H9 (cell line): ENCODE measurements around the gene NEUROD6. TPM values are rescaled to one million over a fixed set of nuclear protein-coding genes. Genes with fewer than 3 reads are reported as not detected.

Experiments used
- DNase-seq: peaks from one replicate; pipeline ENCODE4 v3.0.0-alpha.2; 2017
- H2AFZ ChIP-seq: one replicate; pipeline ENCODE4 v1.6.1; 2013; ENCODE audit warnings: mild to moderate bottlenecking, low read length, control low read depth, moderate library complexity
- H2AK5ac ChIP-seq: 2 replicates; pipeline ENCODE4 v1.6.1; 2013; ENCODE audit warnings: low read length, control low read depth, mixed read lengths; ENCODE audit not compliant: insufficient read length
- H2BK120ac ChIP-seq: one replicate; pipeline ENCODE4 v1.6.1; 2013; ENCODE audit warnings: low read depth, mild to moderate bottlenecking, low read length, control low read depth, inconsistent platforms; ENCODE audit not compliant: poor library complexity, severe bottlenecking
- H2BK12ac ChIP-seq: 2 replicates; pipeline ENCODE4 v1.6.1; 2013; ENCODE audit warnings: low read length, control low read depth, mixed read lengths, low read depth; ENCODE audit not compliant: insufficient read length
- H2BK15ac ChIP-seq: 2 replicates; pipeline ENCODE4 v1.6.1; 2013; ENCODE audit warnings: low read depth, low read length, control low read depth
- H2BK20ac ChIP-seq: one replicate; pipeline ENCODE4 v1.6.1; 2013; ENCODE audit warnings: low read depth, mild to moderate bottlenecking, low read length, control low read depth, inconsistent platforms; ENCODE audit not compliant: poor library complexity, severe bottlenecking
- H2BK5ac ChIP-seq: 2 replicates; pipeline ENCODE4 v1.6.1; 2013; ENCODE audit warnings: low read length, control low read depth, mixed read lengths; ENCODE audit not compliant: insufficient read length
- H3K14ac ChIP-seq: 2 replicates; pipeline ENCODE4 v1.6.1; 2013; ENCODE audit warnings: low read length, control low read depth; ENCODE audit not compliant: insufficient read depth
- H3K18ac ChIP-seq: 2 replicates; pipeline ENCODE4 v1.6.1; 2013; ENCODE audit warnings: low read depth, mild to moderate bottlenecking, mixed read lengths, low read length, control low read depth; ENCODE audit not compliant: insufficient read length
- H3K23ac ChIP-seq: 2 replicates; pipeline ENCODE4 v1.6.1; 2013; ENCODE audit warnings: low read length, control low read depth, mixed read lengths, low read depth; ENCODE audit not compliant: insufficient read length
- H3K23me2 ChIP-seq: 2 replicates; pipeline ENCODE4 v1.6.1; 2013; ENCODE audit warnings: low read depth, mild to moderate bottlenecking, mixed read lengths, low read length, control low read depth; ENCODE audit not compliant: insufficient read length, poor library complexity, severe bottlenecking
- H3K27ac ChIP-seq: 2 replicates; pipeline ENCODE4 v1.5.1; 2013; ENCODE audit warnings: low read length, control low read depth, mixed read lengths, low read depth; ENCODE audit not compliant: insufficient read length
- H3K27me3 ChIP-seq: 2 replicates; pipeline ENCODE4 v1.6.1; 2013; ENCODE audit warnings: low read length, control low read depth, inconsistent platforms; ENCODE audit not compliant: insufficient read depth
- H3K4ac ChIP-seq: 2 replicates; pipeline ENCODE4 v1.6.1; 2013; ENCODE audit warnings: low read depth, mild to moderate bottlenecking, control low read depth, inconsistent platforms, low read length, moderate library complexity
- H3K4me1 ChIP-seq: 2 replicates; pipeline ENCODE4 v1.6.1; 2013; ENCODE audit warnings: low read length, control low read depth, inconsistent platforms; ENCODE audit not compliant: insufficient read depth
- H3K4me2 ChIP-seq: 2 replicates; pipeline ENCODE4 v1.6.1; 2013; ENCODE audit warnings: low read length, control low read depth, mixed read lengths; ENCODE audit not compliant: insufficient read length, insufficient read depth
- H3K56ac ChIP-seq: 2 replicates; pipeline ENCODE4 v1.6.1; 2013; ENCODE audit warnings: low read depth, mild to moderate bottlenecking, mixed read lengths, low read length, control low read depth; ENCODE audit not compliant: insufficient read length
- H3K79me1 ChIP-seq: 2 replicates; pipeline ENCODE4 v1.6.1; 2013; ENCODE audit warnings: low read depth, mild to moderate bottlenecking, moderate library complexity, low read length, control low read depth, inconsistent platforms; ENCODE audit not compliant: insufficient read depth, poor library complexity, severe bottlenecking
- H3K79me2 ChIP-seq: 2 replicates; pipeline ENCODE4 v1.6.1; 2013; ENCODE audit warnings: low read length, control low read depth, inconsistent platforms; ENCODE audit not compliant: insufficient read depth
- H3K9ac ChIP-seq: 2 replicates; pipeline ENCODE4 v1.6.1; 2013; ENCODE audit warnings: low read length, control low read depth, mixed read lengths; ENCODE audit not compliant: insufficient read length; ENCODE audit errors: extremely low read depth
- H3K9me3 ChIP-seq: one replicate; pipeline ENCODE4 v1.6.1; 2013; ENCODE audit warnings: low read depth, low read length, inconsistent platforms; ENCODE audit not compliant: control insufficient read depth
- H3T11ph ChIP-seq: one replicate; pipeline ENCODE4 v1.6.1; 2013; ENCODE audit warnings: mild to moderate bottlenecking, low read length, control low read depth, inconsistent platforms
- H4K20me1 ChIP-seq: one replicate; pipeline ENCODE4 v1.6.1; 2013; ENCODE audit not compliant: control insufficient read depth, insufficient read length, insufficient read depth
- H4K5ac ChIP-seq: 2 replicates; pipeline ENCODE4 v1.6.1; 2013; ENCODE audit warnings: low read depth, mild to moderate bottlenecking, mixed read lengths, low read length, control low read depth; ENCODE audit not compliant: insufficient read length
- H4K8ac ChIP-seq: replicated peaks from 2 replicates; pipeline ENCODE4 v1.6.1; 2013; ENCODE audit warnings: low read length, control low read depth, mixed read lengths, low read depth; ENCODE audit not compliant: insufficient read length
- H4K91ac ChIP-seq: 2 replicates; pipeline ENCODE4 v1.6.1; 2013; ENCODE audit warnings: low read depth, mild to moderate bottlenecking, moderate library complexity, mixed read lengths, low read length, control low read depth; ENCODE audit not compliant: insufficient read length
- H3K27ac Mint-ChIP-seq, 3 experiments: 2 replicates in 2 of 3; 3 replicates in 1 of 3; pipeline ENCODE4 v1.8.0; 2020 to 2021; ENCODE audit warnings: mixed read lengths in 3 of 3, mild to moderate bottlenecking in 1 of 3, moderate library complexity in 1 of 3
- H3K27me3 Mint-ChIP-seq: 2 replicates; pipeline ENCODE4 v1.8.0; 2021; ENCODE audit warnings: low read depth, mild to moderate bottlenecking, moderate library complexity, mixed read lengths
- H3K36me3 Mint-ChIP-seq, 3 experiments: 2 replicates in 2 of 3; 3 replicates in 1 of 3; pipeline ENCODE4 v1.8.0; 2020 to 2021; ENCODE audit warnings: low read depth in 3 of 3, mixed read lengths in 3 of 3; ENCODE audit not compliant: insufficient read depth in 1 of 3
- H3K4me1 Mint-ChIP-seq, 2 experiments: 2 replicates each; pipeline ENCODE4 v1.8.0; 2020; ENCODE audit warnings: mixed read lengths in 2 of 2
- H3K4me3 Mint-ChIP-seq, 2 experiments: 2 replicates in 1 of 2; 3 replicates in 1 of 2; pipeline ENCODE4 v1.8.0; 2020 to 2021; ENCODE audit warnings: mild to moderate bottlenecking in 2 of 2, mixed read lengths in 2 of 2, moderate library complexity in 1 of 2
- H3K9me3 Mint-ChIP-seq, 2 experiments: 2 replicates in 1 of 2; 3 replicates in 1 of 2; pipeline ENCODE4 v1.8.0; 2020; ENCODE audit warnings: mild to moderate bottlenecking in 2 of 2, mixed read lengths in 2 of 2, moderate library complexity in 1 of 2
- CTCF ChIP-seq: fragments of 200-600 bp; sonication (generic); conservative IDR thresholded peaks from 3 replicates; pipeline ENCODE4 v1.8.0; 2021; ENCODE audit warnings: antibody characterized with exemption, mild to moderate bottlenecking
- WGBS: extraction: QIAGEN DNeasy Blood & Tissue Kit; methylation state at CpG from one replicate; pipeline ENCODE4 v1.1.7; 2013; ENCODE audit warnings: missing lambda C conversion rate, low lambda C conversion rate, mixed read lengths; ENCODE audit not compliant: insufficient read length; ENCODE audit errors: extremely low coverage; 5-methylcytosine and 5-hydroxymethylcytosine counted together
- total RNA-seq: library from RNA; stranded (reverse); gene quantifications from 2 replicates; pipeline ENCODE4 v1.2.1, GENCODE V29; 2021

The NEUROD6 gene
- total RNA-seq, 1 experiment from 2014 or later = not detected

- H4K8ac ChIP-seq = no peak overlapping the region
- no peak overlapping the region for H4K91ac ChIP-seq
- H2BK15ac ChIP-seq = no peak overlapping the region
- no CpG with 5 or more reads among the region's 5 CpGs for WGBS
- no peak overlapping the region for H2BK120ac ChIP-seq
- Mint-ChIP-seq H3K36me3 (no peaks in the 10 kb centered on the region), H3K4me3 (no peak overlapping the region), H3K9me3 (no peaks in the 10 kb centered on the region), H3K27ac (no peak overlapping the region), H3K27me3 (peaks cover 43% of the 10 kb centered on the region), H3K4me1 (no peaks in the 10 kb centered on the region)
- no peak overlapping the region for H3K9ac ChIP-seq
- no peak overlapping the region for H2BK12ac ChIP-seq
- no peak overlapping the region for H3K27ac ChIP-seq
- H3K4me1 ChIP-seq = no peaks in the 10 kb centered on the region
- no peaks in the 10 kb centered on the region for H4K20me1 ChIP-seq
- no peak overlapping the region for H3K4ac ChIP-seq
- H3K18ac ChIP-seq = no peak overlapping the region
- no peak overlapping the region for H4K5ac ChIP-seq
- H3T11ph ChIP-seq = no peak overlapping the region
- no peak overlapping the region for H3K56ac ChIP-seq
- H3K4me2 ChIP-seq = no peak overlapping the region
- H2BK20ac ChIP-seq = no peak overlapping the region
- no peak overlapping the region for H3K23ac ChIP-seq
- no peak for TF ChIP-seq CTCF
- H3K27me3 ChIP-seq = peaks cover 2% of the 10 kb centered on the region; the same call in 1 of the 2 replicates
- H2AFZ ChIP-seq = no peak overlapping the region
- DNase-seq = no peak
- H3K79me1 ChIP-seq = no peaks in the 10 kb centered on the region
- no peak overlapping the region for H2AK5ac ChIP-seq
- H2BK5ac ChIP-seq = no peak overlapping the region
- H3K14ac ChIP-seq = no peak overlapping the region
- H3K23me2 ChIP-seq = no peaks in the 10 kb centered on the region
- no peaks in the 10 kb centered on the region for H3K9me3 ChIP-seq
- no peaks in the 10 kb centered on the region for H3K79me2 ChIP-seq
Measured at GRCh38 chr7:31340051-31340450, 475 bp downstream of the NEUROD6 start.
